Transverse colon (tissue), 4 donors: Measurements from ENCODE around the gene CDKAL1. TPM values are rescaled to one million over a fixed set of nuclear protein-coding genes. Genes with fewer than 3 reads are reported as not detected.
"Not testable (repeated sequence)": the region's sequence is repeated elsewhere in the genome, so short reads cannot be mapped to it uniquely, and the experiment has no call there.

Experiments used
- DNase-seq: peaks from one replicate; pipeline ENCODE4 v3.0.0-alpha.2; 2019
- H3K27ac ChIP-seq, 4 donors: fragments of 200-600 bp; sonication (generic); 2 replicates each; pipeline ENCODE4 v1.5.1; 2016 to 2018; ENCODE audit warnings: inconsistent platforms in 4 of 4
- H3K27me3 ChIP-seq: fragments of 200-600 bp; sonication (generic); 2 replicates; pipeline ENCODE4 v1.5.1; 2017; ENCODE audit warnings: inconsistent platforms
- H3K36me3 ChIP-seq, 4 donors: fragments of 200-600 bp; sonication (generic); 2 replicates each; pipeline ENCODE4 v1.5.1; 2017 to 2019; ENCODE audit warnings: inconsistent platforms in 4 of 4
- H3K4me1 ChIP-seq, 4 donors: fragments of 200-600 bp; sonication (generic); 2 replicates each; pipeline ENCODE4 v1.5.1; 2017 to 2020; ENCODE audit warnings: inconsistent platforms in 4 of 4
- H3K4me3 ChIP-seq, 4 donors: fragments of 200-600 bp; sonication (generic); 1 replicate in 1 of 4; 2 replicates in 3 of 4; pipeline versions ENCODE4 v1.5.1 to v1.6.1; 2017 to 2019; ENCODE audit warnings: inconsistent platforms in 4 of 4
- H3K9me3 ChIP-seq, 2 donors: fragments of 200-600 bp; sonication (generic); 2 replicates each; pipeline ENCODE4 v1.5.1; 2017 to 2019; ENCODE audit warnings: inconsistent platforms in 2 of 2
- CTCF ChIP-seq, 5 experiments: fragments of 200-600 bp in 3 of 5; fragments of 450-650 bp in 2 of 5; sonication (generic) in 3 of 5; IDR thresholded peaks; 1 replicate in 2 of 5; 2 replicates in 3 of 5; pipeline ENCODE4 v1.5.1; 2016 to 2017; ENCODE audit warnings: antibody characterized with exemption in 5 of 5, inconsistent platforms in 3 of 5, mild to moderate bottlenecking in 2 of 5, moderate library complexity in 1 of 5
- EP300 ChIP-seq: sonication (generic); formaldehyde crosslinking; IDR thresholded peaks from one replicate; pipeline ENCODE4 v1.6.1; 2017; ENCODE audit warnings: antibody characterized with exemption, low read depth
- POLR2A ChIP-seq: fragments of 450-650 bp; IDR thresholded peaks from one replicate; pipeline ENCODE4 v1.6.1; 2016; ENCODE audit warnings: antibody characterized with exemption, mild to moderate bottlenecking, moderate library complexity
- POLR2AphosphoS5 ChIP-seq, 3 donors: sonication (generic); formaldehyde crosslinking; IDR thresholded peaks; one replicate each; pipeline ENCODE4 v1.6.1; 2016; ENCODE audit warnings: antibody characterized with exemption in 3 of 3
- whole genome bisulfite sequencing, 2 donors: methylation state at CpG; one replicate each; pipeline ENCODE4 v1.1.5; 2018; ENCODE audit warnings: low coverage in 1 of 2; 5-methylcytosine and 5-hydroxymethylcytosine counted together
- in situ Hi-C, 4 donors: fragments of 200-750 bp; cut with MboI; loops; one replicate each; pipeline versions ENCODE4 v1.15.0 to v1.15.1; 2017; ENCODE audit warnings: low sequenced_read_pairs in 3 of 4, low pct_ligation_motif_present in 1 of 4, low pct_unique_long_range_greater_than_20kb in 1 of 4
- intact Hi-C: fragments of 100-400 bp; cut with DNase I; formaldehyde crosslinking; loops from one replicate; pipeline ENCODE4 v1.15.1; 2023; ENCODE audit warnings: low total_unique reads
- total RNA-seq, 4 donors: library from RNA; depleted of rRNA; stranded (reverse); fragments of >200 nt; gene quantifications; one replicate each; pipeline ENCODE4 v1.1.0, GENCODE V29; 2016

The CDKAL1 gene
- total RNA-seq, 4 donors from 2014 or later = 4.8 to 21.7 (median 12.5) TPM

DNA sequence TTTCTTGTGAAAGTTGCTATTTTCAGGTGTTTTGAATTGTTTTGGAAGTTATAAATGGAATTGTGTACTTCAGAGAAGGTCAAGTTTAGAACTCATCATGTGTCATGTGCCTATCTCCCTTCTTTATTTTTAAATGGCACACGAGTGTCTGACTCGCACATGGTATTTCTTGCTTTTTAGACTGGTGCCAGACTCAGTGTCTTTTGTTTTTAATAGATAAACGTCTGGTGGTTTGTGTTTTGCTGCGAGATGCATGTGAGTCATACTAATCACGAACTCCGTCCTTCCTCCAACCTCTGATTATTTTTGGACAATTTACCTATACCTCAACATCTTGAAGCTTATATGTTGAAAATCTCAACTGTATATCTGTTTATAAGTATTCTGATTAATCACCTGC lies 292.1 kb downstream of the CDKAL1 start:
- TF ChIP-seq POLR2AphosphoS5 (IDR thresholded peaks at IDR 0.05) = no peak
- TF ChIP-seq POLR2A = no peak
- no peak for TF ChIP-seq EP300
- no peak for TF ChIP-seq CTCF (IDR thresholded peaks at IDR 0.05)
- in situ Hi-C loops = no loop called here
- H3K9me3 ChIP-seq = no peaks in the 10 kb centered on the region
- H3K36me3 ChIP-seq = no peaks in the 10 kb centered on the region
- DNase-seq = no peak
- no peak overlapping the region for H3K27ac ChIP-seq
- peaks cover 0 to 3% (median 0%) of the 10 kb centered on the region in 4 donors for H3K4me1 ChIP-seq
- intact Hi-C loops = no loop called here
- 61 to 65% methylated on average over 6 of the region's 6 CpGs for WGBS, 2 donors
- no peak overlapping the region for H3K4me3 ChIP-seq
- H3K27me3 ChIP-seq = no peaks in the 10 kb centered on the region

DNA sequence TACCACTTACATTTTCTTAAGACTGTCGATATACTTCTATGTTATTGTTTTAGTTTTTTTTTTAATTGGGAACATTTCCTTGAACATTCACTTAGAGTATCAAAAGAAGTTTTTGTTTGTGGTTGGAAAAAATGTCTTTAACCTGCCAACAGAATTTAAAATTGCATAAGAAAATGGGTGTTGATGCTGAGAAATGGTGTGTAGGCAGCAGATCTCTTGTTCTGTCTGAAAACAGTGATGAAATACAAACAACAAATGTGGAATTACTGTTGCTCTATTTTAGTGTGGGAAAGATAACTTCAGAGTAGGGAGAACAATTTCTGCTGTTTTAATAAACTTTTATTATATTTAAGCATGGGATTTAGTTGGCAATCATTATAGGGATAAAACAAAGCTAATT lies 293.5 kb downstream of the CDKAL1 start:
- DNase-seq = no peak
- no peaks in the 10 kb centered on the region for H3K9me3 ChIP-seq
- H3K27me3 ChIP-seq = no peaks in the 10 kb centered on the region
- H3K4me3 ChIP-seq = no peak overlapping the region
- in situ Hi-C loops = no loop called here
- no peak overlapping the region for H3K27ac ChIP-seq
- 75 to 81% methylated on average over 1 of the region's 1 CpG for WGBS, 2 donors
- no peaks in the 10 kb centered on the region for H3K36me3 ChIP-seq
- TF ChIP-seq POLR2A (no peak), CTCF (IDR thresholded peaks at IDR 0.05) (no peak), POLR2AphosphoS5 (IDR thresholded peaks at IDR 0.05) (no peak), EP300 (no peak)
- H3K4me1 ChIP-seq = peaks cover 0 to 3% (median 0%) of the 10 kb centered on the region in 4 donors
- intact Hi-C loops = no loop called here

- WGBS, 2 donors = 100% methylated on average over 1 of the region's 1 CpG
- no peak overlapping the region for H3K4me3 ChIP-seq
- H3K36me3 ChIP-seq = no peaks in the 10 kb centered on the region
- H3K27me3 ChIP-seq = no peaks in the 10 kb centered on the region
- H3K27ac ChIP-seq = no peak overlapping the region
- no peak for DNase-seq
- no peaks in the 10 kb centered on the region for H3K9me3 ChIP-seq
- in situ Hi-C loops = no loop called here
- intact Hi-C loops = no loop called here
- no peak for TF ChIP-seq POLR2AphosphoS5 (IDR thresholded peaks at IDR 0.05)
- no peak for TF ChIP-seq POLR2A
- H3K4me1 ChIP-seq = peaks cover 0 to 3% (median 0%) of the 10 kb centered on the region in 4 donors
These were observed 296.3 kb downstream of the CDKAL1 start for GRCh38 chr6:20830576-20830975.

- H3K27ac ChIP-seq, in situ Hi-C loops, H3K4me1 ChIP-seq, H3K36me3 ChIP-seq, H3K27me3 ChIP-seq, H3K4me3 ChIP-seq, DNase-seq, H3K9me3 ChIP-seq, intact Hi-C loops: not testable (repeated sequence)
- 96 to 97% methylated on average over 4 to 7 of the region's 7 CpGs for WGBS, 2 donors
These were observed 297.0 kb downstream of the CDKAL1 start for GRCh38 chr6:20831251-20831650.

DNA sequence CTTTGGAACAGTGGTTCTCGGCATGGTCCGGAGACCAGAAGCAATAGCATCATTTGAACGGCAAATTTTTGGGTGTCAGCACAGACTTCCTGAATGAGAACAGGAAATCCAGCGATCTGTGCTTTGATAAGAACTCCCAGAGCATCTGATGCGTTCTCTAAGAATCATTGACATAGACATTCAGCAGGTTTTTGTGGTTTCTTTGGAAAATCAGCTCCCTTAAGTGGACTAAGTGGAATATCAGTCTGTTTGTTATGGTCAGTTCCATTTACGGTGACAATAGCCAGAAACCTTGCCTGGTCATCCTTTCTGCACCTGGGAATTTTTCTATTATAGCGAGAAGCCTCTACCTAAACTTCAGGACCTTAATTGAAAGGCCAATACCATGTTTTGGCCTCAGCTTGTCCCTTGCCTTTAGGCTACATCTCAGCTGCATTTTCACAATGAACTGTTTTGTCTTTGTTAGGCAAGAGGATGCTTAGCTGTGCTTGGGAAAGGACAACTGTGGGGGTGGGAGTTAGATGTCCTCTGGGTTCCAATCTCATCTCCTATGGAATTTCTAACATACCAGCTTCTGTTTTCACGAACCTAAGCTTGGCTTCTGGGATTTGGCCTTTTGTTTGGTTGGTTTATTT lies 299.7 kb downstream of the CDKAL1 start:
- no peak overlapping the region for H3K4me3 ChIP-seq
- no peak for TF ChIP-seq EP300
- no peak for TF ChIP-seq CTCF (IDR thresholded peaks at IDR 0.05)
- TF ChIP-seq POLR2AphosphoS5 (IDR thresholded peaks at IDR 0.05) = no peak
- TF ChIP-seq POLR2A = no peak
- intact Hi-C loops = no loop called here
- no peak overlapping the region for H3K27ac ChIP-seq
- no peaks in the 10 kb centered on the region for H3K4me1 ChIP-seq
- H3K36me3 ChIP-seq = no peaks in the 10 kb centered on the region
- in situ Hi-C loops = no loop called here
- DNase-seq = no peak
- no peaks in the 10 kb centered on the region for H3K9me3 ChIP-seq
- WGBS, 2 donors = 81 to 86% methylated on average over 4 to 8 of the region's 8 CpGs
- H3K27me3 ChIP-seq = no peaks in the 10 kb centered on the region
